ENCODE measurements around the gene PLEKHA4.
"Not testable (repeated sequence)": the region's sequence is repeated elsewhere in the genome, so short reads cannot be mapped to it uniquely, and the experiment has no call there.

DNA sequence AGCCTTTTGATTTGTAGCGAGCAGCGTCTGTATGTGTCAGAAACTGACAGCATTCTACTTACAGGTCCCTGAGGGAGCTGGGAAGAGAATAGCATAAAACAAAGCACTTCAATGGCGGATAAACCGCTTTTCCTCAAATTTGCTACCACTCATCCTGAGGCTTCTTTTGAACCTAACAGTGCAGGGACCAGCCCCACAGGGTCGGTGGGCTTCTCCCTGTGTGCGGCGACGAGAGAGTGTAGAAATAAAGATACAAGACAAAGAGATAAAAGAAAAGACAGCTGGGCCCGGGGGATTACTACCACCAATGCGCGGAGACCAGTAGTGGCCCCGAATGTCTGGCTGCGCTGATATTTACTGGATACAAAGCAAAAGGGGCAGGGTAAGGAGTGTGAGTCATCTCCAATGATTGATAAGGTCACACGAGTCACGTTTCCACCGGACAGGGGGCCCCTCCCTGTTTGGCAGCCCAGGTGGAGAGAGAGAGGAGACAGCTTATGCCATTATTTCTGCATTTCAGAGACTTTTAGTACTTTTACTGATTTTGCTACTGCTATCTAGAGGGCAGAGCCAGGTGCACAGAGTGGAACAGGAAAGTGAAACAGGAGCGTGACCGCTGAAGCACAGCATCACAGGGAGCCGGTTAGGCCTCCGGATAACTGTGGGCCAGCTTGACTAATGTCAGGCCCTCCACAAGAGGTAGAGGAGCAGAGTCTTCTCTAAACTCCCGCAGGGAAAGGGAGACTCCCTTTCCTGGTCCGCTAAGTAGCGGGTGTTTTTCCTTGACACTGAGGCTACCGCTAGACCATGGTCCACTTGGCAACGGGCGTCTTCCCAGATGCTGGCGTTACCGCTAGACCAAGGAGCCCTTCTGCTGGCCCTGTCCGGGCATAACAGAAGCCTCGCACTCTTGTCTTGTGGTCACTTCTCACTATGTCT, 7.9 kb upstream of the PLEKHA4 start:
- TF ChIP-seq, protein P1, sequence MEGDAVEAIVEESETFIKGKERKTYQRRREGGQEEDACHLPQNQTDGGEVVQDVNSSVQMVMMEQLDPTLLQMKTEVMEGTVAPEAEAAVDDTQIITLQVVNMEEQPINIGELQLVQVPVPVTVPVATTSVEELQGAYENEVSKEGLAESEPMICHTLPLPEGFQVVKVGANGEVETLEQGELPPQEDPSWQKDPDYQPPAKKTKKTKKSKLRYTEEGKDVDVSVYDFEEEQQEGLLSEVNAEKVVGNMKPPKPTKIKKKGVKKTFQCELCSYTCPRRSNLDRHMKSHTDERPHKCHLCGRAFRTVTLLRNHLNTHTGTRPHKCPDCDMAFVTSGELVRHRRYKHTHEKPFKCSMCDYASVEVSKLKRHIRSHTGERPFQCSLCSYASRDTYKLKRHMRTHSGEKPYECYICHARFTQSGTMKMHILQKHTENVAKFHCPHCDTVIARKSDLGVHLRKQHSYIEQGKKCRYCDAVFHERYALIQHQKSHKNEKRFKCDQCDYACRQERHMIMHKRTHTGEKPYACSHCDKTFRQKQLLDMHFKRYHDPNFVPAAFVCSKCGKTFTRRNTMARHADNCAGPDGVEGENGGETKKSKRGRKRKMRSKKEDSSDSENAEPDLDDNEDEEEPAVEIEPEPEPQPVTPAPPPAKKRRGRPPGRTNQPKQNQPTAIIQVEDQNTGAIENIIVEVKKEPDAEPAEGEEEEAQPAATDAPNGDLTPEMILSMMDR (IDR thresholded peaks at IDR 0.05; ENCODE audit: low read length): not testable (repeated sequence)
- TF ChIP-seq EZH2 (optimal IDR thresholded peaks at IDR 0.05; ENCODE audit: low read depth, low read length); EZH2phosphoT487 (IDR thresholded peaks at IDR 0.05; ENCODE audit: low read length): not testable (repeated sequence)

All from MM.1S (cell line).